ENCODE data around the gene BTNL9.

- TF ChIP-seq POLR2AphosphoS5 (IDR thresholded peaks at IDR 0.05; ENCODE audit: low read depth, low read length) (no peak), TCF7L2 (IDR thresholded peaks at IDR 0.05; ENCODE audit: low read depth, low read length) (no peak)
- TF ChIP-seq, protein P1, sequence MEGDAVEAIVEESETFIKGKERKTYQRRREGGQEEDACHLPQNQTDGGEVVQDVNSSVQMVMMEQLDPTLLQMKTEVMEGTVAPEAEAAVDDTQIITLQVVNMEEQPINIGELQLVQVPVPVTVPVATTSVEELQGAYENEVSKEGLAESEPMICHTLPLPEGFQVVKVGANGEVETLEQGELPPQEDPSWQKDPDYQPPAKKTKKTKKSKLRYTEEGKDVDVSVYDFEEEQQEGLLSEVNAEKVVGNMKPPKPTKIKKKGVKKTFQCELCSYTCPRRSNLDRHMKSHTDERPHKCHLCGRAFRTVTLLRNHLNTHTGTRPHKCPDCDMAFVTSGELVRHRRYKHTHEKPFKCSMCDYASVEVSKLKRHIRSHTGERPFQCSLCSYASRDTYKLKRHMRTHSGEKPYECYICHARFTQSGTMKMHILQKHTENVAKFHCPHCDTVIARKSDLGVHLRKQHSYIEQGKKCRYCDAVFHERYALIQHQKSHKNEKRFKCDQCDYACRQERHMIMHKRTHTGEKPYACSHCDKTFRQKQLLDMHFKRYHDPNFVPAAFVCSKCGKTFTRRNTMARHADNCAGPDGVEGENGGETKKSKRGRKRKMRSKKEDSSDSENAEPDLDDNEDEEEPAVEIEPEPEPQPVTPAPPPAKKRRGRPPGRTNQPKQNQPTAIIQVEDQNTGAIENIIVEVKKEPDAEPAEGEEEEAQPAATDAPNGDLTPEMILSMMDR (IDR thresholded peaks at IDR 0.05): no peak
- TF ChIP-seq, protein P2, sequence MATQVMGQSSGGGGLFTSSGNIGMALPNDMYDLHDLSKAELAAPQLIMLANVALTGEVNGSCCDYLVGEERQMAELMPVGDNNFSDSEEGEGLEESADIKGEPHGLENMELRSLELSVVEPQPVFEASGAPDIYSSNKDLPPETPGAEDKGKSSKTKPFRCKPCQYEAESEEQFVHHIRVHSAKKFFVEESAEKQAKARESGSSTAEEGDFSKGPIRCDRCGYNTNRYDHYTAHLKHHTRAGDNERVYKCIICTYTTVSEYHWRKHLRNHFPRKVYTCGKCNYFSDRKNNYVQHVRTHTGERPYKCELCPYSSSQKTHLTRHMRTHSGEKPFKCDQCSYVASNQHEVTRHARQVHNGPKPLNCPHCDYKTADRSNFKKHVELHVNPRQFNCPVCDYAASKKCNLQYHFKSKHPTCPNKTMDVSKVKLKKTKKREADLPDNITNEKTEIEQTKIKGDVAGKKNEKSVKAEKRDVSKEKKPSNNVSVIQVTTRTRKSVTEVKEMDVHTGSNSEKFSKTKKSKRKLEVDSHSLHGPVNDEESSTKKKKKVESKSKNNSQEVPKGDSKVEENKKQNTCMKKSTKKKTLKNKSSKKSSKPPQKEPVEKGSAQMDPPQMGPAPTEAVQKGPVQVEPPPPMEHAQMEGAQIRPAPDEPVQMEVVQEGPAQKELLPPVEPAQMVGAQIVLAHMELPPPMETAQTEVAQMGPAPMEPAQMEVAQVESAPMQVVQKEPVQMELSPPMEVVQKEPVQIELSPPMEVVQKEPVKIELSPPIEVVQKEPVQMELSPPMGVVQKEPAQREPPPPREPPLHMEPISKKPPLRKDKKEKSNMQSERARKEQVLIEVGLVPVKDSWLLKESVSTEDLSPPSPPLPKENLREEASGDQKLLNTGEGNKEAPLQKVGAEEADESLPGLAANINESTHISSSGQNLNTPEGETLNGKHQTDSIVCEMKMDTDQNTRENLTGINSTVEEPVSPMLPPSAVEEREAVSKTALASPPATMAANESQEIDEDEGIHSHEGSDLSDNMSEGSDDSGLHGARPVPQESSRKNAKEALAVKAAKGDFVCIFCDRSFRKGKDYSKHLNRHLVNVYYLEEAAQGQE (IDR thresholded peaks at IDR 0.05; ENCODE audit: insufficient read depth in 1 of 2, low read depth in 2 of 2, low read length in 1 of 2): no peak
Observed at GRCh38 chr5:181109489-181110013, 69.5 kb downstream of the BTNL9 start.
